C4-2B (cell line): ENCODE measurements around the gene ZSCAN1.
A peak's percentile ranks its signal among the peaks of the same experiment; 100 is the strongest.

Experiments used
- H3K27ac ChIP-seq: fragments of 450-650 bp; 2 replicates; pipeline ENCODE4 v1.5.1; 2017
- ZFX ChIP-seq: fragments of 450-650 bp; IDR thresholded peaks from 2 replicates; pipeline ENCODE4 v1.6.1; 2017
- TF ChIP-seq, protein P1 (sequence below): fragments of 450-650 bp; conservative IDR thresholded peaks from 2 replicates; pipeline ENCODE4 v1.5.1; 2017; ENCODE audit warnings: mild to moderate bottlenecking

Gene ZSCAN1

GRCh38 chr19:58022283-58022660 lies 11.6 kb upstream of the ZSCAN1 start:
- H3K27ac ChIP-seq: no peak overlapping the region
- TF ChIP-seq, protein P1, sequence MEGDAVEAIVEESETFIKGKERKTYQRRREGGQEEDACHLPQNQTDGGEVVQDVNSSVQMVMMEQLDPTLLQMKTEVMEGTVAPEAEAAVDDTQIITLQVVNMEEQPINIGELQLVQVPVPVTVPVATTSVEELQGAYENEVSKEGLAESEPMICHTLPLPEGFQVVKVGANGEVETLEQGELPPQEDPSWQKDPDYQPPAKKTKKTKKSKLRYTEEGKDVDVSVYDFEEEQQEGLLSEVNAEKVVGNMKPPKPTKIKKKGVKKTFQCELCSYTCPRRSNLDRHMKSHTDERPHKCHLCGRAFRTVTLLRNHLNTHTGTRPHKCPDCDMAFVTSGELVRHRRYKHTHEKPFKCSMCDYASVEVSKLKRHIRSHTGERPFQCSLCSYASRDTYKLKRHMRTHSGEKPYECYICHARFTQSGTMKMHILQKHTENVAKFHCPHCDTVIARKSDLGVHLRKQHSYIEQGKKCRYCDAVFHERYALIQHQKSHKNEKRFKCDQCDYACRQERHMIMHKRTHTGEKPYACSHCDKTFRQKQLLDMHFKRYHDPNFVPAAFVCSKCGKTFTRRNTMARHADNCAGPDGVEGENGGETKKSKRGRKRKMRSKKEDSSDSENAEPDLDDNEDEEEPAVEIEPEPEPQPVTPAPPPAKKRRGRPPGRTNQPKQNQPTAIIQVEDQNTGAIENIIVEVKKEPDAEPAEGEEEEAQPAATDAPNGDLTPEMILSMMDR: peak; percentile 31
- TF ChIP-seq ZFX: no peak

GRCh38 chr19:58024661-58025060 lies 9.2 kb upstream of the ZSCAN1 start:
- no peak overlapping the region for H3K27ac ChIP-seq
- TF ChIP-seq, protein P1: no peak
- TF ChIP-seq ZFX: no peak

- TF ChIP-seq ZFX: no peak
- TF ChIP-seq, protein P1: no peak
- H3K27ac ChIP-seq: no peak overlapping the region
These were observed 610 bp downstream of the ZSCAN1 start for GRCh38 chr19:58034477-58034793.

GRCh38 chr19:58035863-58036262 lies 2.0 kb downstream of the ZSCAN1 start:
- no peak overlapping the region for H3K27ac ChIP-seq
- TF ChIP-seq, protein P1: no peak
- no peak for TF ChIP-seq ZFX

- TF ChIP-seq ZFX: no peak
- TF ChIP-seq, protein P1: no peak
- H3K27ac ChIP-seq: no peak overlapping the region
These were observed 4.3 kb downstream of the ZSCAN1 start for GRCh38 chr19:58037927-58038687.

- no peak overlapping the region for H3K27ac ChIP-seq
- TF ChIP-seq ZFX: no peak
These were observed 4.9 kb downstream of the ZSCAN1 start for GRCh38 chr19:58038688-58039204.

- no peak for TF ChIP-seq ZFX
- TF ChIP-seq, protein P1: no peak
- H3K27ac ChIP-seq: no peak overlapping the region
These were observed 7.1 kb downstream of the ZSCAN1 start for GRCh38 chr19:58040751-58041525.
